HUDEP-2 (cell line): ENCODE results near the gene DGLUCY.
A peak's percentile ranks its signal among the peaks of the same experiment; 100 is the strongest.
"Not testable (repeated sequence)": the region's sequence is repeated elsewhere in the genome, so short reads cannot be mapped to it uniquely, and the experiment has no call there.

ENCODE experiments used
- DNase-seq, 76 experiments: peaks; one replicate each; lab custom pipeline; 2025; ENCODE audit not compliant: unreplicated experiment in 76 of 76; lab: John Stamatoyannopoulos, UW

The DGLUCY gene

GRCh38 chr14:91230397-91231035, 116.6 kb downstream of the DGLUCY start:
- no peak for DNase-seq

GRCh38 chr14:91231446-91231845, 117.6 kb downstream of the DGLUCY start:
- no peak for DNase-seq

GRCh38 chr14:91232052-91232451, 118.2 kb downstream of the DGLUCY start:
- no peak for DNase-seq

GRCh38 chr14:91232603-91233002, 118.7 kb downstream of the DGLUCY start:
- no peak for DNase-seq

- no peak for DNase-seq
These were observed 120.3 kb downstream of the DGLUCY start for GRCh38 chr14:91233936-91234790.

- DNase-seq: no peak
These were observed 120.9 kb downstream of the DGLUCY start for GRCh38 chr14:91234791-91235114.

GRCh38 chr14:91235841-91236240, 122.0 kb downstream of the DGLUCY start:
- DNase-seq: no peak

- no peak for DNase-seq
These were observed 123.3 kb downstream of the DGLUCY start for GRCh38 chr14:91237219-91237618.

GRCh38 chr14:91238085-91238484, 124.2 kb downstream of the DGLUCY start:
- DNase-seq: no peak

- DNase-seq: no peak
These were observed 124.8 kb downstream of the DGLUCY start for GRCh38 chr14:91238661-91239060.

- DNase-seq: no peak
These were observed 128.0 kb downstream of the DGLUCY start for GRCh38 chr14:91241863-91242262.

GRCh38 chr14:91242635-91243034, 128.8 kb downstream of the DGLUCY start:
- DNase-seq: no peak

GRCh38 chr14:91243074-91243471, 129.2 kb downstream of the DGLUCY start:
- DNase-seq: no peak

GRCh38 chr14:91244501-91244901, 130.6 kb downstream of the DGLUCY start, which contains the start of gene GPR68:
GPR68 (minus strand) TSS chr14:91244704; CDS start chr14:91235050, 9,654 bp downstream.
- DNase-seq: no peak

GRCh38 chr14:91245029-91245428, 131.2 kb downstream of the DGLUCY start:
- no peak for DNase-seq

GRCh38 chr14:91245616-91246015, 131.7 kb downstream of the DGLUCY start:
- DNase-seq: not testable (repeated sequence)

- DNase-seq: no peak
These were observed 132.4 kb downstream of the DGLUCY start for GRCh38 chr14:91246051-91246852.

- DNase-seq: peak in 1 of 76 experiments; percentile 9
These were observed 136.2 kb downstream of the DGLUCY start for GRCh38 chr14:91249841-91250616.

GRCh38 chr14:91250912-91251311, 137.0 kb downstream of the DGLUCY start:
- DNase-seq: no peak
